IMR-90 (cell line): ENCODE data around the gene GIT2. TPM values are rescaled to one million over a fixed set of nuclear protein-coding genes. Genes with fewer than 3 reads are reported as not detected.

ENCODE experiments used
- ATAC-seq: fragments of 200-7000 bp; cut with Tn5 transposase; 2 replicates; pipeline ENCODE4 v1.9.1; 2020; ENCODE audit warnings: low read depth, mild to moderate bottlenecking, moderate library complexity
- BruUV-seq: library from RNA; stranded (reverse); fragments of 400-500 nt; replicated peaks from 2 replicates; lab custom pipeline; 2021; lab: Mats Ljungman, UMichigan
- CTCF ChIA-PET: fragments of 300-600 bp; formaldehyde crosslinking; extraction: SDS; loops from one replicate; lab custom pipeline; 2021; ENCODE audit warnings: antibody characterized with exemption; lab: Yijun Ruan, JAX
- POLR2A ChIA-PET: fragments of 300-600 bp; sonication (Branson Sonifier 250); formaldehyde crosslinking; loops from one replicate; lab custom pipeline; 2022; ENCODE audit warnings: antibody characterized with exemption; ENCODE audit not compliant: unreplicated experiment; lab: Charles Lee
- DNase-seq: peaks from one replicate; pipeline ENCODE4 v3.0.0; 2013
- H2AFZ ChIP-seq: replicated peaks from 2 replicates; pipeline ENCODE3; 2013; ENCODE audit warnings: low read length, mild to moderate bottlenecking; ENCODE audit not compliant: poor library complexity
- H2AK5ac ChIP-seq: 2 replicates; pipeline ENCODE4 v1.6.1; 2013; ENCODE audit warnings: low read depth, low read length, inconsistent platforms
- H2AK9ac ChIP-seq: replicated peaks from 2 replicates; pipeline ENCODE3; 2013; ENCODE audit warnings: mild to moderate bottlenecking, low read depth, low read length, moderate library complexity; ENCODE audit not compliant: poor library complexity
- H2BK120ac ChIP-seq: 2 replicates; pipeline ENCODE4 v1.6.1; 2013; ENCODE audit warnings: low read depth, low read length, inconsistent platforms
- H2BK15ac ChIP-seq: 3 replicates; pipeline ENCODE4 v1.6.1; 2013; ENCODE audit warnings: low read depth, low read length, inconsistent platforms
- H2BK20ac ChIP-seq: 2 replicates; pipeline ENCODE4 v1.6.1; 2013; ENCODE audit warnings: low read depth, mild to moderate bottlenecking, inconsistent platforms, low read length, moderate library complexity
- H2BK5ac ChIP-seq: 2 replicates; pipeline ENCODE4 v1.6.1; 2013; ENCODE audit warnings: mild to moderate bottlenecking, low read depth, low read length, inconsistent platforms; ENCODE audit not compliant: poor library complexity, severe bottlenecking
- H3K14ac ChIP-seq: replicated peaks from 2 replicates; pipeline ENCODE4 v1.6.1; 2013; ENCODE audit warnings: low read depth, low read length, inconsistent platforms
- H3K18ac ChIP-seq: 2 replicates; pipeline ENCODE4 v1.6.1; 2013; ENCODE audit warnings: low read depth, low read length, control low read depth
- H3K23ac ChIP-seq: 2 replicates; pipeline ENCODE4 v1.6.1; 2013; ENCODE audit warnings: low read depth, low read length, inconsistent platforms
- H3K27ac ChIP-seq: 2 replicates; pipeline ENCODE4 v1.5.1; 2013; ENCODE audit warnings: mild to moderate bottlenecking, control low read depth, low read length; ENCODE audit not compliant: insufficient read depth
- H3K27me3 ChIP-seq: 2 replicates; pipeline ENCODE4 v1.6.1; 2013; ENCODE audit warnings: low read length; ENCODE audit not compliant: control insufficient read depth, insufficient read depth
- H3K36me3 ChIP-seq: 2 replicates; pipeline ENCODE4 v1.6.1; 2013; ENCODE audit warnings: low read length, mixed read lengths; ENCODE audit not compliant: control insufficient read depth, insufficient read depth
- H3K4ac ChIP-seq: 2 replicates; pipeline ENCODE4 v1.6.1; 2013; ENCODE audit warnings: low read depth, low read length, inconsistent platforms
- H3K4me1 ChIP-seq: 2 replicates; pipeline ENCODE4 v1.6.1; 2013; ENCODE audit warnings: low read length, mixed read lengths; ENCODE audit not compliant: control insufficient read depth, insufficient read depth
- H3K4me2 ChIP-seq: 2 replicates; pipeline ENCODE4 v1.6.1; 2013; ENCODE audit warnings: low read depth, mild to moderate bottlenecking, control low read depth, low read length, moderate library complexity
- H3K4me3 ChIP-seq: 2 replicates; pipeline ENCODE4 v1.5.1; 2013; ENCODE audit warnings: low read depth, mild to moderate bottlenecking, control low read depth, low read length, moderate library complexity; ENCODE audit not compliant: insufficient read depth
- H3K56ac ChIP-seq: 2 replicates; pipeline ENCODE4 v1.6.1; 2013; ENCODE audit warnings: low read length, inconsistent platforms; ENCODE audit not compliant: insufficient read depth; ENCODE audit errors: extremely low read depth
- H3K79me1 ChIP-seq, 2 experiments: 2 replicates each; pipeline ENCODE4 v1.6.1; 2013; ENCODE audit warnings: low read length in 2 of 2, inconsistent platforms in 1 of 2, low read depth in 1 of 2
- H3K9ac ChIP-seq: 2 replicates; pipeline ENCODE4 v1.6.1; 2013; ENCODE audit warnings: low read depth, low read length, control low read depth
- H3K9me1 ChIP-seq: 2 replicates; pipeline ENCODE4 v1.6.1; 2013; ENCODE audit warnings: low read length, inconsistent platforms; ENCODE audit not compliant: insufficient read depth
- H3K9me3 ChIP-seq: 2 replicates; pipeline ENCODE4 v1.6.1; 2013; ENCODE audit warnings: low read length; ENCODE audit not compliant: control insufficient read depth, insufficient read depth
- H4K20me1 ChIP-seq: 2 replicates; pipeline ENCODE4 v1.6.1; 2013; ENCODE audit warnings: low read length, inconsistent platforms; ENCODE audit not compliant: insufficient read depth
- H4K5ac ChIP-seq: 2 replicates; pipeline ENCODE4 v1.6.1; 2013; ENCODE audit warnings: mild to moderate bottlenecking, low read depth, low read length, control low read depth
- H4K8ac ChIP-seq, 2 experiments: 2 replicates each; pipeline ENCODE4 v1.6.1; 2013; ENCODE audit warnings: low read depth in 2 of 2, low read length in 2 of 2, control low read depth in 1 of 2, inconsistent platforms in 1 of 2
- H4K91ac ChIP-seq: 2 replicates; pipeline ENCODE4 v1.6.1; 2013; ENCODE audit warnings: low read depth, low read length, inconsistent platforms; ENCODE audit not compliant: insufficient read depth
- CEBPB ChIP-seq: IDR thresholded peaks from 2 replicates; pipeline ENCODE4 v1.6.1; 2012; ENCODE audit warnings: low read depth, low read length, improper control_type of control experiment
- RFX5 ChIP-seq: IDR thresholded peaks from 2 replicates; pipeline ENCODE4 v1.8.0; 2012; ENCODE audit warnings: low read depth, mild to moderate bottlenecking, low read length, moderate library complexity
- WGBS, 2 experiments: methylation state at CpG; one replicate each; pipeline versions ENCODE4 v1.1.5 to v1.1.7; 2013; ENCODE audit warnings: missing lambda C conversion rate in 2 of 2; ENCODE audit not compliant: insufficient read length in 1 of 2; ENCODE audit errors: extremely low coverage in 2 of 2; 5-methylcytosine and 5-hydroxymethylcytosine counted together
- dilution Hi-C: fragments of 300-500 bp; cut with HindIII; formaldehyde crosslinking; loops from one replicate; pipeline ENCODE4 v1.14.3; 2018; ENCODE audit warnings: low sequenced_read_pairs; ENCODE audit not compliant: unreplicated experiment
- in situ Hi-C: fragments of 300-500 bp; cut with MboI; formaldehyde crosslinking; loops from 3 replicates; pipeline ENCODE4 v1.14.3; 2019; ENCODE audit warnings: low sequenced_read_pairs, inconsistent platforms, mixed read lengths
- intact Hi-C: fragments of 100-400 bp; cut with micrococcal nuclease; formaldehyde crosslinking; loops from 2 replicates; pipeline ENCODE4 v1.10.0; 2022
- polyA plus RNA-seq, 3 experiments: library from polyadenylated mRNA; depleted of rRNA; stranded (reverse); fragments of >200 nt; gene quantifications; 2 replicates each; pipeline ENCODE4 v1.2.3, GENCODE V29; 2012; ENCODE audit warnings: low replicate concordance in 1 of 3
- total RNA-seq: library from RNA; depleted of rRNA; stranded (reverse); fragments of >200 nt; gene quantifications from 2 replicates; pipeline ENCODE4 v1.2.3, GENCODE V29; 2012
- TF ChIP-seq, protein P1 (sequence below): conservative IDR thresholded peaks from 2 replicates; pipeline ENCODE4 v1.5.1; 2012; ENCODE audit warnings: mild to moderate bottlenecking, low read depth, low read length, improper control_type of control experiment

GIT2 gene
- total and polyA plus RNA-seq, 2 of the 4 experiments (the other 2 are of a cell fraction) = 48.0 to 71.9 TPM

DNA sequence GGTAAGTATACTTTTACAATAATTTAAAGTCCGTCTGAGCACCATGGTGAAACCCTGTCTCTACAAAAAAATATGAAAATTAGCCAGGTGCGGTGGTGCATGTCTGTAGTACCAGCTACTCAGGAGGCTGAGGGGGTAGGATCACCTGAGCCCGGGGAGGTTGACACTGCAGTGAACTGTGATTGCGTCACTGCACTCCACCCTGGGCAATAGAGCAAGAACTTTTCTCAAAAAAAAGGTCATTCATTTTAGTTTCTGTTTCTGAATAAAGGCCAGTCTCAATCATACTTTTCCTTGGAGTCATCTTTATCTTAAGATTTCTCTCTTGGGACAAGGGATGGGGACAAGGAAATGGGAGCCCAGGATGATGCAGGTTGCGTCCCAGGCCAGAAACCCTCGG is 16.0 kb upstream of the GIT2 start:
- no peak overlapping the region for H3K9ac ChIP-seq
- no peak overlapping the region for H3K14ac ChIP-seq
- H2AK9ac ChIP-seq = no peak overlapping the region
- H3K18ac ChIP-seq = no peak overlapping the region
- peaks cover 8% of the 10 kb centered on the region for H3K4me1 ChIP-seq
- H2BK20ac ChIP-seq = no peak overlapping the region
- no peak overlapping the region for H2BK15ac ChIP-seq
- dilution Hi-C loops (no loop called here), in situ Hi-C loops (no loop called here), intact Hi-C loops (no loop called here)
- TF ChIP-seq RFX5 = no peak
- peak; percentile 84 for TF ChIP-seq CEBPB
- TF ChIP-seq, protein P1, sequence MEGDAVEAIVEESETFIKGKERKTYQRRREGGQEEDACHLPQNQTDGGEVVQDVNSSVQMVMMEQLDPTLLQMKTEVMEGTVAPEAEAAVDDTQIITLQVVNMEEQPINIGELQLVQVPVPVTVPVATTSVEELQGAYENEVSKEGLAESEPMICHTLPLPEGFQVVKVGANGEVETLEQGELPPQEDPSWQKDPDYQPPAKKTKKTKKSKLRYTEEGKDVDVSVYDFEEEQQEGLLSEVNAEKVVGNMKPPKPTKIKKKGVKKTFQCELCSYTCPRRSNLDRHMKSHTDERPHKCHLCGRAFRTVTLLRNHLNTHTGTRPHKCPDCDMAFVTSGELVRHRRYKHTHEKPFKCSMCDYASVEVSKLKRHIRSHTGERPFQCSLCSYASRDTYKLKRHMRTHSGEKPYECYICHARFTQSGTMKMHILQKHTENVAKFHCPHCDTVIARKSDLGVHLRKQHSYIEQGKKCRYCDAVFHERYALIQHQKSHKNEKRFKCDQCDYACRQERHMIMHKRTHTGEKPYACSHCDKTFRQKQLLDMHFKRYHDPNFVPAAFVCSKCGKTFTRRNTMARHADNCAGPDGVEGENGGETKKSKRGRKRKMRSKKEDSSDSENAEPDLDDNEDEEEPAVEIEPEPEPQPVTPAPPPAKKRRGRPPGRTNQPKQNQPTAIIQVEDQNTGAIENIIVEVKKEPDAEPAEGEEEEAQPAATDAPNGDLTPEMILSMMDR = no peak
- H2BK5ac ChIP-seq = no peak overlapping the region
- peaks cover 34% of the 10 kb centered on the region for H4K20me1 ChIP-seq
- no peak overlapping the region for H4K91ac ChIP-seq
- no peak overlapping the region for H3K23ac ChIP-seq
- no peak overlapping the region for H3K4me3 ChIP-seq
- ATAC-seq (no peak), DNase-seq (no peak)
- no peak overlapping the region for H3K27ac ChIP-seq
- no peak overlapping the region for H3K4me2 ChIP-seq
- no peak overlapping the region for H2AFZ ChIP-seq
- CTCF ChIA-PET = interaction anchor here (1.4 kb wide), 1 partner anchor 10 kb away, joined by 3 read pairs; no protein-coding TSS in a partner anchor
- H4K5ac ChIP-seq = no peak overlapping the region
- no peak overlapping the region for H2BK120ac ChIP-seq
- peaks cover 27 to 44% of the 10 kb centered on the region in 2 experiments for H3K79me1 ChIP-seq
- H2AK5ac ChIP-seq = no peak overlapping the region
- no peaks in the 10 kb centered on the region for H3K9me3 ChIP-seq
- H3K36me3 ChIP-seq = peaks cover 29% of the 10 kb centered on the region
- WGBS, 2 experiments = no CpG with 5 or more reads among the region's 6 CpGs
- H3K56ac ChIP-seq = no peak overlapping the region
- peaks cover 17% of the 10 kb centered on the region for H3K9me1 ChIP-seq
- POLR2A ChIA-PET = no interaction called here
- H3K4ac ChIP-seq = no peak overlapping the region
- no TSS peak for BruUV-seq
- H4K8ac ChIP-seq = no peak overlapping the region
- H3K27me3 ChIP-seq = no peaks in the 10 kb centered on the region
